GM12878 (cell line): ENCODE measurements around the gene INHBA. TPM values are rescaled to one million over a fixed set of nuclear protein-coding genes. Genes with fewer than 3 reads are reported as not detected.

Experiments
- ATAC-seq: fragments of 200-7000 bp; cut with Tn5 transposase; 3 replicates; pipeline ENCODE4 v1.9.1; 2020; ENCODE audit warnings: mild to moderate bottlenecking, moderate library complexity
- BruUV-seq: library from RNA; stranded (reverse); fragments of 400-500 nt; replicated peaks from 2 replicates; lab custom pipeline; 2021; lab: Mats Ljungman, UMichigan
- CTCF ChIA-PET: fragments of 300-600 bp; sonication (Branson Sonifier 250); formaldehyde crosslinking; extraction: SDS; loops from one replicate; lab custom pipeline; 2021; ENCODE audit warnings: inconsistent platforms; lab: Yijun Ruan, JAX
- POLR2A ChIA-PET: fragments of 350-600 bp; formaldehyde crosslinking; extraction: SDS; loops from one replicate; lab custom pipeline; 2021; ENCODE audit warnings: inconsistent platforms; lab: Charles Lee
- RAD21 ChIA-PET: fragments of 300-600 bp; sonication (Branson Sonifier 250); formaldehyde crosslinking; loops from one replicate; lab custom pipeline; 2023; ENCODE audit warnings: antibody characterized with exemption; ENCODE audit not compliant: unreplicated experiment; lab: Charles Lee
- SMC1A ChIA-PET: fragments of 300-600 bp; sonication (Branson Sonifier 250); formaldehyde crosslinking; loops from one replicate; lab custom pipeline; 2023; ENCODE audit not compliant: unreplicated experiment, uncharacterized antibody; lab: Charles Lee
- DNase-seq: peaks from one replicate; pipeline ENCODE4 v3.0.0-alpha.2; 2011; ENCODE audit warnings: low read depth, low spot score
- FAIRE-seq: peaks from 3 replicates; lab custom pipeline; 2011; peaks lifted over from hg19 to GRCh38; lab: Jason Lieb, UNC
- H2AFZ ChIP-seq: 2 replicates; pipeline ENCODE4 v1.6.0; 2011; ENCODE audit warnings: low read depth, low read length, control low read depth; ENCODE audit not compliant: control insufficient read depth
- H3K27ac ChIP-seq: 2 replicates; pipeline ENCODE4 v1.5.1; 2011; ENCODE audit warnings: control low read depth; ENCODE audit not compliant: control insufficient read depth, insufficient read depth
- H3K27me3 ChIP-seq, 2 experiments: replicated peaks in 1 of 2; 2 replicates each; pipeline versions ENCODE4 v1.6.0 to v1.6.1; 2011; ENCODE audit warnings: low read length in 1 of 2; ENCODE audit not compliant: control insufficient read depth in 2 of 2, insufficient read depth in 2 of 2
- H3K36me3 ChIP-seq, 2 experiments: 2 replicates each; pipeline ENCODE4 v1.5.1; 2011; ENCODE audit warnings: low read length in 1 of 2; ENCODE audit not compliant: control insufficient read depth in 2 of 2, insufficient read depth in 2 of 2
- H3K4me1 ChIP-seq: 2 replicates; pipeline ENCODE4 v1.6.1; 2011; ENCODE audit warnings: mild to moderate bottlenecking, low read length, moderate library complexity, mixed read lengths; ENCODE audit not compliant: control insufficient read depth, insufficient read depth
- H3K4me2 ChIP-seq: 2 replicates; pipeline ENCODE4 v1.6.0; 2011; ENCODE audit warnings: control low read depth; ENCODE audit not compliant: control insufficient read depth, insufficient read depth
- H3K4me3 ChIP-seq: fragments of 200-600 bp; sonication (generic); 2 replicates; pipeline ENCODE4 v1.5.1; 2016
- H3K79me2 ChIP-seq: 2 replicates; pipeline ENCODE4 v1.6.0; 2011; ENCODE audit warnings: low read length; ENCODE audit not compliant: control insufficient read depth, insufficient read depth
- H3K9ac ChIP-seq: 2 replicates; pipeline ENCODE4 v1.8.0; 2011; ENCODE audit warnings: low read length, control low read depth, mixed read lengths; ENCODE audit not compliant: control insufficient read depth, insufficient read depth
- H3K9me3 ChIP-seq: replicated peaks from 3 replicates; pipeline ENCODE4 v1.5.1; 2011; ENCODE audit warnings: mild to moderate bottlenecking, low read length; ENCODE audit not compliant: control insufficient read depth, insufficient read depth
- H4K20me1 ChIP-seq: 2 replicates; pipeline ENCODE4 v1.6.0; 2011; ENCODE audit not compliant: control insufficient read depth, insufficient read depth
- BRCA1 ChIP-seq: IDR thresholded peaks from 2 replicates; pipeline ENCODE4 v1.6.1; 2011; ENCODE audit warnings: low read depth, low read length, improper control_type of control experiment
- EZH2 ChIP-seq: IDR thresholded peaks from 2 replicates; pipeline ENCODE4 v1.6.1; 2012; ENCODE audit warnings: low read depth, mild to moderate bottlenecking, control low read depth, inconsistent platforms, low read length, borderline replicate concordance; ENCODE audit not compliant: control insufficient read depth
- HCFC1 ChIP-seq: fragments of 150-350 bp; IDR thresholded peaks from 2 replicates; pipeline ENCODE4 v1.6.1; 2014; ENCODE audit warnings: low read length
- JUND ChIP-seq: IDR thresholded peaks from 2 replicates; pipeline ENCODE4 v1.6.1; 2012; ENCODE audit warnings: low read depth, mild to moderate bottlenecking, low read length, improper control_type of control experiment, moderate library complexity
- MYC ChIP-seq: IDR thresholded peaks from 2 replicates; pipeline ENCODE4 v1.6.1; 2011; ENCODE audit warnings: mild to moderate bottlenecking, low read length, moderate library complexity, inconsistent platforms; ENCODE audit not compliant: insufficient read depth, insufficient replicate concordance, insufficient read length, severe bottlenecking
- SIX5 ChIP-seq: IDR thresholded peaks from 2 replicates; pipeline ENCODE4 v1.6.1; 2011; ENCODE audit warnings: mild to moderate bottlenecking, low read depth, low read length, moderate library complexity; ENCODE audit not compliant: severe bottlenecking
- STAT3 ChIP-seq: IDR thresholded peaks from 2 replicates; pipeline ENCODE4 v1.6.1; 2011; ENCODE audit warnings: low read depth, low read length, improper control_type of control experiment
- ZZZ3 ChIP-seq: IDR thresholded peaks from 2 replicates; pipeline ENCODE4 v1.6.1; 2011; ENCODE audit warnings: low read depth; ENCODE audit not compliant: control insufficient read depth, insufficient read length
- WGBS: methylation state at CpG from one replicate; pipeline ENCODE4 v1.1.6; 2016; ENCODE audit warnings: low lambda C conversion rate; ENCODE audit not compliant: insufficient replicate concordance, insufficient coverage; ENCODE audit errors: missing lambda C conversion rate; 5-methylcytosine and 5-hydroxymethylcytosine counted together
- in situ Hi-C: fragments of 300-500 bp; cut with MboI; formaldehyde crosslinking; loops from 9 replicates; pipeline ENCODE4 v1.14.3; 2018; ENCODE audit warnings: mixed read lengths
- intact Hi-C: fragments of 100-400 bp; cut with micrococcal nuclease; formaldehyde crosslinking; loops from one replicate; pipeline ENCODE4 v1.14.2; 2022; ENCODE audit not compliant: unreplicated experiment
- polyA plus RNA-seq, 11 experiments: library from polyadenylated mRNA; depleted of rRNA in 4 of 11; unstranded in 6 of 11; stranded (reverse) in 5 of 11; fragments of >200 nt; fragmentation: Nextera tagmentation in 4 of 11; fragmentation: Illumina TruSeq in 1 of 11; extraction: Ambion mirVana in 4 of 11; extraction: Trizol in 1 of 11; gene quantifications; 1 replicate in 1 of 11; 2 replicates in 10 of 11; pipeline versions ENCODE4 v1.2.1 to v1.2.3, GENCODE V29; 2011 to 2016; ENCODE audit warnings: inconsistent platforms in 2 of 11, missing spikeins in 2 of 11, low read depth in 1 of 11
- total RNA-seq, 4 experiments: library from RNA; depleted of rRNA in 3 of 4; stranded (reverse); fragments of >200 nt in 3 of 4; fragmentation: Illumina TruSeq in 1 of 4; extraction: Trizol in 1 of 4; gene quantifications; 2 replicates each; pipeline versions ENCODE4 v1.2.1 to v1.2.3, GENCODE V29; 2013 to 2021

INHBA gene
- total and polyA plus RNA-seq, 10 of the 15 experiments (the other 5 are each of a cell fraction or from before 2014, with no cell fraction given): 0.04 to 0.05 (median 0.05) TPM; not detected in 6

GRCh38 chr7:41752615-41753014 lies 49.7 kb upstream of the INHBA start:
- Histone ChIP-seq H3K79me2 (no peaks in the 10 kb centered on the region), H3K4me1 (no peaks in the 10 kb centered on the region), H3K4me3 (no peak overlapping the region), H3K27ac (no peak overlapping the region), H4K20me1 (no peaks in the 10 kb centered on the region), H2AFZ (no peak overlapping the region), H3K36me3 (no peaks in the 10 kb centered on the region), H3K4me2 (no peak overlapping the region), H3K9me3 (no peaks in the 10 kb centered on the region; the same call in none of the 3 replicates), H3K27me3 (no peaks in the 10 kb centered on the region), H3K9ac (no peak overlapping the region)
- RAD21 ChIA-PET: interaction anchor here (1.4 kb wide), 1 partner anchor 129 kb away, joined by 3 read pairs; no protein-coding TSS in a partner anchor
- SMC1A ChIA-PET: interaction anchor here (2.2 kb wide), 1 partner anchor 8 kb away, joined by 8 read pairs; no protein-coding TSS in a partner anchor
- WGBS: 15% methylated on average over 2 of the region's 2 CpGs
- no peak for ATAC-seq
- in situ Hi-C loops: no loop called here
- intact Hi-C loops: no loop called here
- TF ChIP-seq MYC: no peak
- no peak for TF ChIP-seq SIX5
- TF ChIP-seq EZH2: no peak
- no peak for TF ChIP-seq BRCA1
- no peak for TF ChIP-seq ZZZ3
- TF ChIP-seq JUND: no peak
- TF ChIP-seq HCFC1: no peak
- TF ChIP-seq STAT3: no peak
- POLR2A ChIA-PET: no interaction called here
- FAIRE-seq: no peak
- BruUV-seq: no TSS peak
- no peak for DNase-seq
- CTCF ChIA-PET: interaction anchor here (0.9 to 1.6 kb wide), 2 partner anchors 8 to 148 kb away, joined by 3 read pairs; no protein-coding TSS in a partner anchor
